K562 (cell line): ENCODE data around the gene ADM5. TPM values are rescaled to one million over a fixed set of nuclear protein-coding genes. Genes with fewer than 3 reads are reported as not detected.

Experiments
- ARHGAP35 ChIP-seq: fragments of 450-650 bp; IDR thresholded peaks from 2 replicates; pipeline ENCODE4 v1.6.1; 2018; ENCODE audit not compliant: partially characterized antibody
- CXXC5 ChIP-seq: fragments of 250-450 bp; sonication (Bioruptor Pico); IDR thresholded peaks from 2 replicates; pipeline ENCODE4 v1.8.0; 2022; ENCODE audit warnings: inconsistent platforms, mild to moderate bottlenecking, moderate library complexity
- EP300 ChIP-seq: IDR thresholded peaks from 2 replicates; pipeline ENCODE4 v1.6.1; 2012; ENCODE audit warnings: low read length, improper control_type of control experiment
- LEF1 ChIP-seq: fragments of 450-650 bp; IDR thresholded peaks from 2 replicates; pipeline ENCODE4 v1.6.1; 2016; ENCODE audit warnings: mild to moderate bottlenecking
- MAZ ChIP-seq, 2 experiments: fragments of 450-650 bp in 1 of 2; sonication (generic) in 1 of 2; formaldehyde crosslinking; IDR thresholded peaks in 1 of 2; conservative IDR thresholded peaks in 1 of 2; 2 replicates each; pipeline versions ENCODE4 v1.4.0 to v1.5.0; 2020; ENCODE audit warnings: mild to moderate bottlenecking in 1 of 2, missing genetic modification reagents in 1 of 2
- POLR2A ChIP-seq: fragments of 450-650 bp; conservative IDR thresholded peaks from 2 replicates; pipeline ENCODE4 v1.6.1; 2016
- POLR2AphosphoS5 ChIP-seq: IDR thresholded peaks from 2 replicates; pipeline ENCODE4 v1.6.1; 2011; ENCODE audit warnings: mild to moderate bottlenecking, low read depth, low read length, moderate library complexity; ENCODE audit not compliant: control insufficient read depth, insufficient read depth
- POLR2G ChIP-seq: fragments of 200-400 bp; formaldehyde crosslinking; IDR thresholded peaks from 2 replicates; pipeline ENCODE4 v1.6.1; 2017; ENCODE audit warnings: low read depth, mild to moderate bottlenecking, antibody characterized with exemption, low read length, moderate library complexity
- RREB1 ChIP-seq: fragments of 250-450 bp; sonication (Bioruptor Pico); IDR thresholded peaks from 2 replicates; pipeline ENCODE4 v1.4.0; 2020
- SIRT6 ChIP-seq: IDR thresholded peaks from one replicate; pipeline ENCODE4 v1.6.1; 2012; ENCODE audit warnings: low read depth, mild to moderate bottlenecking, control low read depth, inconsistent platforms, low read length, moderate library complexity
- SUPT5H ChIP-seq: fragments of 450-650 bp; IDR thresholded peaks from 2 replicates; pipeline ENCODE4 v1.6.1; 2016
- TFAM ChIP-seq: fragments of 250-450 bp; sonication (Bioruptor Pico); conservative IDR thresholded peaks from 2 replicates; pipeline ENCODE4 v1.5.0; 2021; ENCODE audit warnings: mild to moderate bottlenecking, moderate library complexity
- U2AF2 ChIP-seq: fragments of 200-400 bp; formaldehyde crosslinking; optimal IDR thresholded peaks from 2 replicates; pipeline ENCODE3; 2017; ENCODE audit warnings: low read depth, mild to moderate bottlenecking, low read length
- ZBTB33 ChIP-seq: sonication (generic); formaldehyde crosslinking; IDR thresholded peaks from 2 replicates; pipeline ENCODE4 v1.8.1; 2023; ENCODE audit warnings: mild to moderate bottlenecking, missing genetic modification reagents
- ZNF143 ChIP-seq: sonication (generic); formaldehyde crosslinking; IDR thresholded peaks from 2 replicates; pipeline ENCODE4 v1.9.0; 2022; ENCODE audit warnings: mild to moderate bottlenecking, missing genetic modification reagents
- ZNF431 ChIP-seq: sonication (generic); formaldehyde crosslinking; IDR thresholded peaks from 2 replicates; pipeline ENCODE4 v1.8.0; 2022; ENCODE audit warnings: mild to moderate bottlenecking, missing genetic modification reagents
- ZNF655 ChIP-seq: fragments of 250-450 bp; sonication (Bioruptor Pico); IDR thresholded peaks from 2 replicates; pipeline ENCODE4 v1.5.0; 2021
- polyA plus RNA-seq, 8 experiments: library from polyadenylated mRNA; depleted of rRNA in 4 of 8; stranded (reverse) in 5 of 8; unstranded in 3 of 8; fragments of >200 nt; fragmentation: Nextera tagmentation in 2 of 8; fragmentation: Illumina TruSeq in 1 of 8; extraction: Ambion mirVana in 2 of 8; extraction: Trizol in 1 of 8; gene quantifications; 2 replicates each; pipeline versions ENCODE4 v1.2.1 to v1.2.3, GENCODE V29; 2011 to 2014; ENCODE audit warnings: inconsistent platforms in 1 of 8, missing spikeins in 1 of 8
- total RNA-seq, 7 experiments: library from RNA; depleted of rRNA in 6 of 7; stranded (reverse); fragments of >200 nt in 6 of 7; fragmentation: Illumina TruSeq in 2 of 7; extraction: Trizol in 2 of 7; gene quantifications; 2 replicates each; pipeline versions ENCODE4 v1.2.1 to v1.2.3, GENCODE V29; 2011 to 2021; ENCODE audit warnings: low replicate concordance in 1 of 7

ADM5 gene
- total and polyA plus RNA-seq, 9 of the 15 experiments (the other 6 are each of a cell fraction or from before 2014, with no cell fraction given) = 0.13 to 8.4 (median 2.0) TPM; not detected in 1

GRCh38 chr19:49690656-49691242, 1.4 kb downstream of the ADM5 start, which contains the start of gene CPT1C (continued):
- TF ChIP-seq POLR2A (0 out of 2 replicates have a peak, but pooled peaks have one; percentile 26), RREB1 (CRISPR knock-in tag) (no peak), ARHGAP35 (no peak), U2AF2 (no peak), MAZ (CRISPR knock-in tag; conservative IDR thresholded peaks at IDR 0.05 in 1 of 2, IDR thresholded peaks at IDR 0.05 in 1 of 2) (no peak), SIRT6 (peak; percentile 34), EP300 (no peak), SUPT5H (0 out of 2 replicates have a peak, but pooled peaks have one; percentile 44), ZNF431 (no peak), ZNF143 (CRISPR knock-in tag) (no peak), TFAM (CRISPR knock-in tag) (no peak), LEF1 (no peak), ZNF655 (CRISPR knock-in tag) (no peak), POLR2AphosphoS5 (peak; percentile 27; the same call in 1 of the 2 replicates), ZBTB33 (CRISPR knock-in tag) (peak; percentile 47; the same call in 1 of the 2 replicates), CXXC5 (CRISPR knock-in tag) (no peak), POLR2G (no peak)
